Memory B cell (primary cell): ENCODE results near the gene APELA.

Experiments used
- ATAC-seq: fragments of 150-1000 bp; cut with Tn5 transposase; 2 replicates; pipeline ENCODE4 v1.10.0; 2021; ENCODE audit warnings: low read depth, mild to moderate bottlenecking, moderate library complexity
- DNase-seq, 2 donors: peaks; one replicate each; pipeline ENCODE4 v3.0.0; 2022; ENCODE audit warnings: low spot score in 2 of 2
- H3K27ac Mint-ChIP-seq: one replicate; pipeline ENCODE4 v1.8.0; 2022; ENCODE audit warnings: mild to moderate bottlenecking, moderate library complexity, mixed read lengths
- H3K27me3 Mint-ChIP-seq: one replicate; pipeline ENCODE4 v1.8.0; 2022; ENCODE audit warnings: mixed read lengths
- H3K36me3 Mint-ChIP-seq: one replicate; pipeline ENCODE4 v1.8.0; 2022; ENCODE audit warnings: mild to moderate bottlenecking, mixed read lengths
- H3K4me1 Mint-ChIP-seq: one replicate; pipeline ENCODE4 v1.8.0; 2022; ENCODE audit warnings: mixed read lengths
- H3K4me3 Mint-ChIP-seq: one replicate; pipeline ENCODE4 v1.8.0; 2022; ENCODE audit warnings: mild to moderate bottlenecking, moderate library complexity, mixed read lengths
- H3K9me3 Mint-ChIP-seq: one replicate; pipeline ENCODE4 v1.8.0; 2022; ENCODE audit warnings: mixed read lengths

APELA gene, protein sequence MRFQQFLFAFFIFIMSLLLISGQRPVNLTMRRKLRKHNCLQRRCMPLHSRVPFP

DNA sequence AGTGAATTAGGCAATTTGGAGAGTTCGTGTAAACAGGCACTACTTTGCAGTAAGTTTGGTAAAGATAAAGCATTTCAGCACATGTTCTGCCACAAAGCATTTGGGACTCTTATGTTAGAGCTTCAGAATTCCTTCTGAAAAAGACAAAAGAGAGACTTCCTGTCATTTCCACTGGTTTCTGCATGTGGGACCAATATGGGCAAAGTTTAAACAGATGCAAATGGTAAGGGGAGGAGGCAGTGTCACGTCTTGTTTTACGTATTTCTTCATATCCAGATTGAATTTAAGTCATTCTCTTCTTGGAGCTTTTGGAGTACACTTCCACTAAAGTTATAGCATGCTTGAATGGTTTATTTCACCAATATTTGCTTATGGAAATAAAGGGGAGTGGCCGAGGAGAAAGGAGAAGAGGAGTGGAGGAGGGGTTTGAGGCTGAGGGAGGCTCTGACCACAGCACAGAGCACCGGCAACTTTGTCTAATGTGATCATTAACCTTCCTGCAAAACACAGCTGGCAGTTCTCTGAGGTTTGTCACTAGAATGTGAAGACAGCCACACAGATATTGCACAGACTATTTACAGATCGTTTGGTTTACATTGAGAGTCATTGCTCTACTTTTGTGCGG, at the start of gene APELA:
Gene APELA (plus strand): TSS at position 479 of the 625 bp plus-strand sequence. CDS start 154 bp downstream, outside the sequence.
- H3K9me3 Mint-ChIP-seq: peaks cover 4% of the 10 kb centered on the region
- ATAC-seq: no peak
- H3K4me1 Mint-ChIP-seq: no peaks in the 10 kb centered on the region
- no peak within 1 kb of the TSS for H3K4me3 Mint-ChIP-seq
- no peak for DNase-seq
- H3K27ac Mint-ChIP-seq: no peak within 1 kb of the TSS
- H3K36me3 Mint-ChIP-seq: no peaks in the 10 kb centered on the region
- peaks cover 1% of the 10 kb centered on the region for H3K27me3 Mint-ChIP-seq

DNA sequence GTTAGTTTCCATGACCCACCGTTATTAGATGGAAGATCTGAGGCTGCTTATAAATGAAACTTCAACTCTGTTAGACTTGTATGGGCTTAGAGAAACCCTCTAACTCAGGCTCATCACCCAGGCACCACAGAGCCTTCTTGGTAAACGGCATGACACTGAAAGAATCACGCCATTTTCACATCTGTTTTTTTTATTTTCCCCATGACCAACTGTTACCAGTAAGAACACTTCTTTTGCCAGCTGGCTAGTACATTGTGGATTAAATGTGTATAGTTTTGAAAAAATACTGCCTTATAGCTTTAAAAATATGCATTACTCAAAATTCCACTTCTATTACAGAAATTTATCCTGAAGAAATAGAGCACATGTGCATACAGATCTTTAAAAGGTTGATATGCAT, 48.0 kb upstream of the APELA start:
- ATAC-seq (no peak), DNase-seq (no peak)
- Mint-ChIP-seq H3K4me1 (peaks cover 4% of the 10 kb centered on the region), H3K4me3 (no peak overlapping the region), H3K27me3 (no peaks in the 10 kb centered on the region), H3K27ac (no peak overlapping the region), H3K36me3 (peaks cover 2% of the 10 kb centered on the region), H3K9me3 (peaks cover 6% of the 10 kb centered on the region)

DNA sequence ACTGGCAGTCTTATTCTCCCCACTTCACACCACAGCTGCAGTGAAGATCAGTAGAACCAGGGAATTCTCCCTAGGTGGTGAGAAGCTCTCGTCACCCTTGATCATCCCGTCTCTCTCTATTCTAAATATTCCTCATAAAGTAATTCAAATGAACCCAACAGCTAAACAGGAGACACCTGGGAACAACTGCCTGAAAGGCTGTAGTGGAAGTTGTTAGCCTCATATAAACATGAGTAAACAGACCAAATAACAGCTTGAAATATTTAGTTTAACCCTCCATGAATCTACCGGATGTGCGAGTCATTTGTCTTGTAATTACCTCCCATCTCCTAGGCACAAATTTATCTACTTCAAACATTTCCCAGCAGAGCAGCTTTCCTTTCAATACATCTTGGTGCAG, 30.4 kb upstream of the APELA start:
- H3K9me3 Mint-ChIP-seq: peaks cover 1% of the 10 kb centered on the region

DNA sequence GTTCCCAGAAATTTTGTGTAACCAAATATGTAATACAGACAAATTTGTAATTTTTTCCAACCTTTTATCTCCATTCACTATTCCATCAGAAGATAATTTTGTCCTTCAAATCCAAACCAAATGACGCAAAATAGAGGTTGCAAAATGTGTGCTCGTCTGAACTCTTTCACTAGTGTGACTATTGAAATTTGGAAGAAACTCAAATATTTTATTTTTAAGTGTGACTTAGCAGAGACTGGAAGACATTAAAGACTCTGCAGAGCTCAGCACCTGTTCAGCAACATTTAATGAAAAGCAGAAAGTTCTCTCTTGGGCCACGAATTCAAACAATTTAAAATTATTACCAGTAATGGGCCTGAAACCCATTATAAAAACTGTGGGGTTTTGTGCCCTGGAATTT, 30.0 kb upstream of the APELA start:
- Mint-ChIP-seq H3K27me3 (peaks cover 3% of the 10 kb centered on the region), H3K4me3 (no peak overlapping the region), H3K36me3 (no peaks in the 10 kb centered on the region), H3K9me3 (peaks cover 2% of the 10 kb centered on the region), H3K4me1 (no peaks in the 10 kb centered on the region), H3K27ac (no peak overlapping the region)
- ATAC-seq (no peak), DNase-seq (no peak)

More for the DNA sequence above, 30.4 kb upstream of the APELA start:
- no peaks in the 10 kb centered on the region for H3K4me1 Mint-ChIP-seq
- H3K27me3 Mint-ChIP-seq: peaks cover 3% of the 10 kb centered on the region
- H3K4me3 Mint-ChIP-seq: no peak overlapping the region
- no peaks in the 10 kb centered on the region for H3K36me3 Mint-ChIP-seq
- no peak overlapping the region for H3K27ac Mint-ChIP-seq
- no peak for DNase-seq
- ATAC-seq: no peak

DNA sequence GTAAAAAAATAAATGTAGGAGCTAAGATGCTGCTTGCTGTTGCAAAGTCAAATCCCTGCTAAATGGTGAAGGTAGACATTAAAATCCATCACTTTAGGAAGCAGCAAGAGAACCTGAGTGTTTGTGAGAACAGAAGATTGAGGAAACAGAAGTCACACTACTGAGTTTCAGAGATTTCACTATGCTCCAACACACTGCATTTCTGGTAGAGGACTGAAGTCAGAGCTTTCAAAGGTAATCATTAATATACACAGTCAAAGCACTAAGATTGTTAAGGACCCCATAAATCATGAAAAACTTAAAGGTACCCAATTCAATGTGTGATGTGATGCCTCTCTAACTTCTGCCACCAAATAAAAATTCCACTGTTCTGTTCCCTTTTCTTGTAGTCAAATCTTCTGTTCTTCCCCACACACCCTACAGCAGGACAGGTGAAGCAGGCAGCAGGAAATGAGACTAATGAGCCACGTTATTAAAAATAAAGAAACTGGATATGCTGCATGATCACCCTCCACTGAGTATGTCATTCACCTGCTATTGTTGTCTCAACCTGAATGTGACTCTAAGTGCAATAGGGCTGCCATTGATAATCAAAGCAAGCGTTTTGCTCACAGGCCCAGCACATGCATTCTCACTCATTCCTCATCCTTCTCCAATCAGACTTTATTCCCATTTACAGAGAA, 28.9 kb upstream of the APELA start:
- no peak overlapping the region for H3K27ac Mint-ChIP-seq
- no peaks in the 10 kb centered on the region for H3K36me3 Mint-ChIP-seq
- no peak overlapping the region for H3K4me3 Mint-ChIP-seq
- H3K4me1 Mint-ChIP-seq: no peaks in the 10 kb centered on the region
- DNase-seq (no peak), ATAC-seq (no peak)
- H3K9me3 Mint-ChIP-seq: peaks cover 5% of the 10 kb centered on the region
- H3K27me3 Mint-ChIP-seq: peaks cover 3% of the 10 kb centered on the region

DNA sequence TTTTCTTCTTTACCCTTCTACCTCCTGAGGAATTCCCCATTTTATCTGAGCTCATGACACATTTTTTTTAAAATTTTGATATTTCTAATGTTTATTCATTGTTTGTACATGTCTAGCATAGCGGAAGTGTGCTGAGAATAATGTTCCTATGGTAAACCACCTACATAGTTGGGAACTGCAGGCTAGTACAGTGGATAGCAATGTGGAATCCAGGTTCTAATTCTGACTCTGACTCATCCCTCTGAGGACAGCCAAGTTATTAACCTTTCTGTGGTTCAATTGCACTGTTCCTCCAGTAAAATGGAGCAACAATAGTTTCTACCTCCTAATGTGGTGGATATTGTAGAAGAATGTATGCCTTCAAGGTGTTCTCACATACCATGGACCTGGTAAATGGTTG, 20.6 kb upstream of the APELA start:
- H3K27ac Mint-ChIP-seq: no peak overlapping the region
- peaks cover 5% of the 10 kb centered on the region for H3K9me3 Mint-ChIP-seq
- DNase-seq (no peak), ATAC-seq (no peak)
- no peaks in the 10 kb centered on the region for H3K36me3 Mint-ChIP-seq
- peaks cover 3% of the 10 kb centered on the region for H3K27me3 Mint-ChIP-seq
- H3K4me3 Mint-ChIP-seq: no peak overlapping the region
- no peaks in the 10 kb centered on the region for H3K4me1 Mint-ChIP-seq

DNA sequence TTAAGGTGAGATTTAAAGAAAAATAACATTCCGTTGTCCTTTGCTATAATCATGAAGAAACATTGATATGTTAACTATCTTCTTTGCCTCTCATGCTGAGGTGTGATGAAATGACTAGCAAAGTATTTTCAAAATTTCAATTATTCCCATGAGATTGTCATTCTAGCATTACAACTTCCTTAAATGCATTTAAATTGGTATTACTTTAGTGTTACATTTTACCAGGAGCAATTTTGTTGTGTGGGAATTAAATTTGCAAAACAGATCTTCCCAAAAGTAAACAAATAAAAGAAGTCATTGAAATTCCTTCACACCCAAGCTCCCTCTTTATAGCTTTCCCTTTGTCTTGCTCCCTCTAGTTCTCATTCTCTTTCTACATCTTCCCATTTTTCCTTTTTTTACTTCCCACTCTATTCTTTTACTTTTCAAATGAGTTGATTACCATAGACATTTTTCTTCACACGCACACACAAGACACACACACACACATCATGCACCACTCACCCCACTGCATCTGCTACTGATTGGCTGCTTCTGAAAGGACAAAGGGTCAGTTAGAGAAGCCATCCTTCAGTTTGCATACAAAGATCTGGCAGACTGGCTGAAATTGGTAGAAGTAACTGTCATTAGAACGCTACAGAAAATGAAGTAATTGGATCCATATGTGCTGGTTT, 10.0 kb upstream of the APELA start:
- Mint-ChIP-seq H3K27me3 (peaks cover 1% of the 10 kb centered on the region), H3K4me1 (peaks cover 2% of the 10 kb centered on the region), H3K9me3 (peaks cover 5% of the 10 kb centered on the region), H3K36me3 (no peaks in the 10 kb centered on the region), H3K27ac (no peak overlapping the region), H3K4me3 (no peak overlapping the region)
- DNase-seq: no peak
- ATAC-seq: no peak

DNA sequence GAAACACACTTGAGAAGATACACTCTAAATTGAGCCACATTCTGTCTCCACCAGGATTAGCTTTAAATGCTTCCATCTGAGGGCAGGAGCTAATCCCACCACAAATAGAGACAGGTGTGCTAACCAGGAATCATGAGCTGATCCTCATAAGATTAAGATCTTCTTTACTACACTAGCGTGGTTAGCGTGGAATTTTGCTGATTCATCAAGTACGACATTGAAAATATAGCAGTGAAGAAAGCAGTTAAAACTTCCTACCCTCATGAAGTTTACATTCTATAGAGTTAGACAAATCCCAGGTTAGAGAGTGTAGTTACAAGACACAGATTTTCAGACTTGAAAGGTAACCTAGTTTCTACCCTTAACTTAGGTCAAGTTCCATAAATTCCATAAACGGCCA, 5.3 kb upstream of the APELA start:
- Mint-ChIP-seq H3K9me3 (peaks cover 6% of the 10 kb centered on the region), H3K27me3 (peaks cover 3% of the 10 kb centered on the region), H3K36me3 (no peaks in the 10 kb centered on the region), H3K27ac (no peak overlapping the region), H3K4me1 (peaks cover 2% of the 10 kb centered on the region), H3K4me3 (no peak overlapping the region)
- ATAC-seq (no peak), DNase-seq (no peak)

DNA sequence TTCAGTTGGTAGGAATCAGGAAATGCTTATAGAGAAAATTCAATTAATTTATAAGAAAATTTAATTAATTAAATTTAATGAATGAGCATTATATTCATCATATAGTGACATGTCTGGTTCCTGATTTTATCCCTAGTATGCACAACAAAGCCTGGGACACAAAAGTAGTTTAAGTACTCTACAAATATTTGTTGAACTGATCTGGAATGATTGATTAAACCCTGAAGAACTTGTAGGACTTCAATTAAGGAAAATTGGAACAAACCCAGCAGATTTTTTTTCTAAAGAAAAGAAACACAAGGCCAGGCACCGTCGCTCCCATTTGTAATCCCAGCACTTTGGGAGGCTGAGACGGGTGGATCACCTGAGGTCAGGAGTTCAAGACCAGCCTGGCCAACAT, 4.5 kb upstream of the APELA start:
- H3K9me3 Mint-ChIP-seq: peaks cover 6% of the 10 kb centered on the region
- no peaks in the 10 kb centered on the region for H3K36me3 Mint-ChIP-seq
- H3K27me3 Mint-ChIP-seq: peaks cover 3% of the 10 kb centered on the region
- ATAC-seq: no peak
- H3K4me3 Mint-ChIP-seq: no peak overlapping the region
- no peaks in the 10 kb centered on the region for H3K4me1 Mint-ChIP-seq
- no peak overlapping the region for H3K27ac Mint-ChIP-seq
- no peak for DNase-seq

DNA sequence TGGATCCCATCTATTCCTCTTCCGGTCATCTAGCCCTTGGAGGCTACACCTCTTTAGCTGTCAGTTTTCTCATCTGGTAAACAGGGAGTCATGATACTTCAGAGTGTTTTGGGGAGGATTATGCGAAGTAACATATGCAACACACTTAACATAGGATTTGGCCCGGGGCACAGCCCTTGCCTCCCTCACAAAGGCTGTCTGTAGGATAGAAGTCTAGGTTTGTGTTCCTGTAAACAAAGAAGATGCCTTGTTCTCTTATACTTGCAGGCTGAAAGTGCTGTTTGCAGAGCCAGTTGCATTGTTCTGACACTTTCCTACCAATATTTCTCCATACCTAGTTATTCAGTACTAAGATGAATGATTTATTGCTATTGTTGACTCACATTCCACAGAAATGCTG, 2.2 kb upstream of the APELA start:
- Mint-ChIP-seq H3K36me3 (no peaks in the 10 kb centered on the region), H3K27me3 (peaks cover 3% of the 10 kb centered on the region), H3K9me3 (peaks cover 6% of the 10 kb centered on the region), H3K4me1 (no peaks in the 10 kb centered on the region), H3K4me3 (no peak overlapping the region), H3K27ac (no peak overlapping the region)
- ATAC-seq (no peak), DNase-seq (no peak)

DNA sequence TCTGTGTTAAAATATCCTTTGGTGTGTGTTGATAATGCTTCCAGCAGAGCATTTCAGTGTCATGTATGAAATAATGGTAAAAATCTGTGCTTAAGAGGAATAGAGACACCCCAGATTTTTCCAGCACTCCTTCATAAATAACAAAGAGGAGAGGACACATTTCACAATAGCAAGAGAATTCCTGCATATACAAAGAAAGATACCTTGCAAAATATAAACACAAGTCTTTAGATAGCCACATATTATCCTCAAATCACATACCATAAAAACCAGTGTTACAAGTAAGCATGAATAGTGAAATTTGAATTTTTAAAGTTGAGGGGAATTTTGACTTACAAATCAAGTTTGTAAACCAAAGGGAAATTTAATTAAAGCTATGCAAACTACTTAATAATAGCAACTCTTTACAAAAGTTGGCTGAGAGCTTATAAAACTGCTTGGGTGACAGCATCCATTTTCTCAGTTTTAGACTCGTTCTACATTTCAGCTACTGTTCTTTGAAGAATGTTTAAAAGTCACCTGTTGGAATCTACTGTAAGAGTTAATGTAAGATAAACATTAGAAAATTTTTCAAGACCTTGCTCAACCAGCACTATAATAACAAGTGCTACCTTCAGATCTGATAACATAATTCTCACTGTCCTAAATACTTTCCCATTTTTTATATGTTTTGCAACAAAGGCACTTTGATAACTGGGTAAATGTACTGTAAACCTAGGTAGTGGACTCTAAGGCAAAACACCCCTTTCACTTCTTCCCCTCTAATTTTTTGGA, 3.7 kb downstream of the APELA start:
- no peak for ATAC-seq
- Mint-ChIP-seq H3K4me1 (no peaks in the 10 kb centered on the region), H3K36me3 (peaks cover 2% of the 10 kb centered on the region)

DNA sequence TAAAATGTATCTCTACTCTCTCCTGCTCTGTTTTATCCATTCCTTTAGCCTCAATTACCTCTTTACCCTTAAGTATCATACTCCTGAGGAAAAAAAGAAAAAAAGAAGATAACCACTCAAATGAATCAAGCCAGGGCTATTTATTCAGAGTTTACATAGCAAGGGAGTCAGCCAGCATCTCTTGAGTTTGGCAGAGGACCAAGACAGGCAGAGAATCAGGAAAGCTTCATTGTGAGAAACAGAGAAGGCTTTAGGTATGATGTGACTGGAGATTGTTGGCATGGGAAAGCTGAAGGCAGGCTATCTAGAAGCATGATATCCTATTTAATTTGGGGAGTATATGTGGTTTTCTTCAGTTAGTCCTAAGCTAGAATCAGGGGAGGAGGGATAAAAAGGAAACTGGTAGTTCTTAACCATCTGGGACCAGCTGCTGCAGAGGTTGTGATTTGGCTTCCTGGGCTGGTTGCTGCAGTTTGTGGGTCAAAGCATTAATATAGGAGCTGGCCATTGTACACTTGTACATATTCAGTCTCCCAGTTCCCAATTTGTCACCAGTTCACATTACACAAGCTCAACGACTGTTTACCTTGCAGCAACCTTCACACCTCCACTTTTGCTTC, 11.2 kb downstream of the APELA start:
- Mint-ChIP-seq H3K4me1 (peaks cover 3% of the 10 kb centered on the region), H3K9me3 (peaks cover under 1% of the 10 kb centered on the region), H3K27ac (no peak overlapping the region), H3K36me3 (no peaks in the 10 kb centered on the region), H3K4me3 (no peak overlapping the region), H3K27me3 (peaks cover 4% of the 10 kb centered on the region)
- DNase-seq (no peak), ATAC-seq (no peak)

More for the DNA sequence above, 3.7 kb downstream of the APELA start:
- Mint-ChIP-seq H3K4me3 (no peak overlapping the region), H3K9me3 (peaks cover 4% of the 10 kb centered on the region), H3K27ac (no peak overlapping the region), H3K27me3 (peaks cover 2% of the 10 kb centered on the region)
- DNase-seq: no peak

DNA sequence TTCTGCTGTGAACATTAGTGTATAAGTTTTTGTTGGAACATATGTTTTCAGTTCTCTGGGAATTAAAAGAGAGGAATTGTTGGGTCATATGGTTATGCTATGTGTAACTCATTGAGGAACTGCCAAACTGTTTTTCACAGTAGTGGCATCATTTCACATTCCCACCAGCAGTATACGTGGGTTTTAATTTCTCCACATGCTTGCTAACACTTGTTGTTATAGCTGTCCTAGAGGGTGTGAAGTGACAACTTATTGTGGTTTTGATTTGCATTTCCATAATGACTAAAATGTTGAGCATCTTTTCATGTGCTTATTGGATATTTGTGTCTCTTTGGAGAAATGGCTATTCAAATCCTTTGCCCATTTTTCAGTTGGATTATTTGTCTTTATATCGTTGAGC, 13.7 kb downstream of the APELA start:
- Mint-ChIP-seq H3K4me3 (no peak overlapping the region), H3K27me3 (peaks cover 4% of the 10 kb centered on the region), H3K27ac (no peak overlapping the region), H3K9me3 (no peaks in the 10 kb centered on the region), H3K36me3 (no peaks in the 10 kb centered on the region), H3K4me1 (peaks cover 3% of the 10 kb centered on the region)
- ATAC-seq: no peak
- DNase-seq: no peak
